GM12878 (cell line): Measurements from ENCODE around the gene COL4A1. TPM values are rescaled to one million over a fixed set of nuclear protein-coding genes. Genes with fewer than 3 reads are reported as not detected.

Experiments used
- ATAC-seq: fragments of 200-7000 bp; cut with Tn5 transposase; 3 replicates; pipeline ENCODE4 v1.9.1; 2020; ENCODE audit warnings: mild to moderate bottlenecking, moderate library complexity
- BruUV-seq: library from RNA; stranded (reverse); fragments of 400-500 nt; replicated peaks from 2 replicates; lab custom pipeline; 2021; lab: Mats Ljungman, UMichigan
- CTCF ChIA-PET: fragments of 300-600 bp; sonication (Branson Sonifier 250); formaldehyde crosslinking; extraction: SDS; loops from one replicate; lab custom pipeline; 2021; ENCODE audit warnings: inconsistent platforms; lab: Yijun Ruan, JAX
- POLR2A ChIA-PET: fragments of 350-600 bp; formaldehyde crosslinking; extraction: SDS; loops from one replicate; lab custom pipeline; 2021; ENCODE audit warnings: inconsistent platforms; lab: Charles Lee
- RAD21 ChIA-PET: fragments of 300-600 bp; sonication (Branson Sonifier 250); formaldehyde crosslinking; loops from one replicate; lab custom pipeline; 2023; ENCODE audit warnings: antibody characterized with exemption; ENCODE audit not compliant: unreplicated experiment; lab: Charles Lee
- SMC1A ChIA-PET: fragments of 300-600 bp; sonication (Branson Sonifier 250); formaldehyde crosslinking; loops from one replicate; lab custom pipeline; 2023; ENCODE audit not compliant: unreplicated experiment, uncharacterized antibody; lab: Charles Lee
- DNase-seq: peaks from one replicate; pipeline ENCODE4 v3.0.0-alpha.2; 2011; ENCODE audit warnings: low read depth, low spot score
- FAIRE-seq: peaks from 3 replicates; lab custom pipeline; 2011; peaks lifted over from hg19 to GRCh38; lab: Jason Lieb, UNC
- H2AFZ ChIP-seq: 2 replicates; pipeline ENCODE4 v1.6.0; 2011; ENCODE audit warnings: low read depth, low read length, control low read depth; ENCODE audit not compliant: control insufficient read depth
- H3K27ac ChIP-seq: 2 replicates; pipeline ENCODE4 v1.5.1; 2011; ENCODE audit warnings: control low read depth; ENCODE audit not compliant: control insufficient read depth, insufficient read depth
- H3K27me3 ChIP-seq, 2 experiments: replicated peaks in 1 of 2; 2 replicates each; pipeline versions ENCODE4 v1.6.0 to v1.6.1; 2011; ENCODE audit warnings: low read length in 1 of 2; ENCODE audit not compliant: control insufficient read depth in 2 of 2, insufficient read depth in 2 of 2
- H3K36me3 ChIP-seq, 2 experiments: 2 replicates each; pipeline ENCODE4 v1.5.1; 2011; ENCODE audit warnings: low read length in 1 of 2; ENCODE audit not compliant: control insufficient read depth in 2 of 2, insufficient read depth in 2 of 2
- H3K4me1 ChIP-seq: 2 replicates; pipeline ENCODE4 v1.6.1; 2011; ENCODE audit warnings: mild to moderate bottlenecking, low read length, moderate library complexity, mixed read lengths; ENCODE audit not compliant: control insufficient read depth, insufficient read depth
- H3K4me2 ChIP-seq: 2 replicates; pipeline ENCODE4 v1.6.0; 2011; ENCODE audit warnings: control low read depth; ENCODE audit not compliant: control insufficient read depth, insufficient read depth
- H3K4me3 ChIP-seq: fragments of 200-600 bp; sonication (generic); 2 replicates; pipeline ENCODE4 v1.5.1; 2016
- H3K79me2 ChIP-seq: 2 replicates; pipeline ENCODE4 v1.6.0; 2011; ENCODE audit warnings: low read length; ENCODE audit not compliant: control insufficient read depth, insufficient read depth
- H3K9ac ChIP-seq: 2 replicates; pipeline ENCODE4 v1.8.0; 2011; ENCODE audit warnings: low read length, control low read depth, mixed read lengths; ENCODE audit not compliant: control insufficient read depth, insufficient read depth
- H3K9me3 ChIP-seq: replicated peaks from 3 replicates; pipeline ENCODE4 v1.5.1; 2011; ENCODE audit warnings: mild to moderate bottlenecking, low read length; ENCODE audit not compliant: control insufficient read depth, insufficient read depth
- H4K20me1 ChIP-seq: 2 replicates; pipeline ENCODE4 v1.6.0; 2011; ENCODE audit not compliant: control insufficient read depth, insufficient read depth
- CBX3 ChIP-seq: fragments of 200-600 bp; sonication (generic); IDR thresholded peaks from 2 replicates; pipeline ENCODE4 v1.6.1; 2016; ENCODE audit warnings: low read depth, borderline replicate concordance
- CTCF ChIP-seq, 3 experiments: IDR thresholded peaks in 2 of 3; conservative IDR thresholded peaks in 1 of 3; 2 replicates each; pipeline ENCODE4 v1.5.1; 2011; ENCODE audit warnings: low read depth in 3 of 3, low read length in 3 of 3, mild to moderate bottlenecking in 3 of 3, control low read depth in 2 of 3, moderate library complexity in 2 of 3, inconsistent platforms in 1 of 3, mixed read lengths in 1 of 3; ENCODE audit not compliant: control insufficient read depth in 2 of 3, insufficient read depth in 1 of 3; ENCODE audit errors: extremely low read depth in 1 of 3
- ETV6 ChIP-seq, 2 experiments: fragments of 450-650 bp in 1 of 2; IDR thresholded peaks in 1 of 2; conservative IDR thresholded peaks in 1 of 2; 2 replicates each; pipeline ENCODE4 v1.6.1; 2014; ENCODE audit warnings: antibody characterized with exemption in 1 of 2, borderline replicate concordance in 1 of 2, low read depth in 1 of 2, mild to moderate bottlenecking in 1 of 2, moderate library complexity in 1 of 2
- NR2C1 ChIP-seq: fragments of 450-650 bp; IDR thresholded peaks from 2 replicates; pipeline ENCODE4 v1.6.1; 2017; ENCODE audit warnings: antibody characterized with exemption, mild to moderate bottlenecking, moderate library complexity
- RAD51 ChIP-seq: fragments of 450-650 bp; IDR thresholded peaks from 2 replicates; pipeline ENCODE4 v1.6.1; 2016; ENCODE audit warnings: moderate library complexity, mild to moderate bottlenecking, inconsistent platforms
- RBBP5 ChIP-seq: fragments of 200-600 bp; sonication (generic); conservative IDR thresholded peaks from 2 replicates; pipeline ENCODE4 v1.6.1; 2016
- SMARCA5 ChIP-seq: fragments of 450-650 bp; IDR thresholded peaks from 2 replicates; pipeline ENCODE4 v1.6.1; 2017; ENCODE audit warnings: mild to moderate bottlenecking
- SREBF2 ChIP-seq: IDR thresholded peaks from 2 replicates; pipeline ENCODE4 v1.6.1; 2012; ENCODE audit warnings: mild to moderate bottlenecking, low read length
- WRNIP1 ChIP-seq: IDR thresholded peaks from 2 replicates; pipeline ENCODE4 v1.6.1; 2011; ENCODE audit warnings: low read depth, low read length, improper control_type of control experiment, borderline replicate concordance
- ZBTB4 ChIP-seq: fragments of 450-650 bp; formaldehyde crosslinking; IDR thresholded peaks from 2 replicates; pipeline ENCODE4 v1.4.0; 2022; ENCODE audit warnings: mild to moderate bottlenecking, moderate library complexity
- WGBS: methylation state at CpG from one replicate; pipeline ENCODE4 v1.1.6; 2016; ENCODE audit warnings: low lambda C conversion rate; ENCODE audit not compliant: insufficient replicate concordance, insufficient coverage; ENCODE audit errors: missing lambda C conversion rate; 5-methylcytosine and 5-hydroxymethylcytosine counted together
- in situ Hi-C: fragments of 300-500 bp; cut with MboI; formaldehyde crosslinking; loops from 9 replicates; pipeline ENCODE4 v1.14.3; 2018; ENCODE audit warnings: mixed read lengths
- intact Hi-C: fragments of 100-400 bp; cut with micrococcal nuclease; formaldehyde crosslinking; loops from one replicate; pipeline ENCODE4 v1.14.2; 2022; ENCODE audit not compliant: unreplicated experiment
- polyA plus RNA-seq, 11 experiments: library from polyadenylated mRNA; depleted of rRNA in 4 of 11; unstranded in 6 of 11; stranded (reverse) in 5 of 11; fragments of >200 nt; fragmentation: Nextera tagmentation in 4 of 11; fragmentation: Illumina TruSeq in 1 of 11; extraction: Ambion mirVana in 4 of 11; extraction: Trizol in 1 of 11; gene quantifications; 1 replicate in 1 of 11; 2 replicates in 10 of 11; pipeline versions ENCODE4 v1.2.1 to v1.2.3, GENCODE V29; 2011 to 2016; ENCODE audit warnings: inconsistent platforms in 2 of 11, missing spikeins in 2 of 11, low read depth in 1 of 11
- total RNA-seq, 4 experiments: library from RNA; depleted of rRNA in 3 of 4; stranded (reverse); fragments of >200 nt in 3 of 4; fragmentation: Illumina TruSeq in 1 of 4; extraction: Trizol in 1 of 4; gene quantifications; 2 replicates each; pipeline versions ENCODE4 v1.2.1 to v1.2.3, GENCODE V29; 2013 to 2021

Gene COL4A1
- total and polyA plus RNA-seq, 10 of the 15 experiments (the other 5 are each of a cell fraction or from before 2014, with no cell fraction given) = 0.07 to 0.31 (median 0.13) TPM; not detected in 6

- TF ChIP-seq SREBF2 (no peak), NR2C1 (no peak)
- POLR2A ChIA-PET = interaction anchor here (0.6 kb wide), 1 partner anchor 525 kb away, joined by 4 read pairs; no protein-coding TSS in a partner anchor
- CTCF ChIA-PET = no interaction called here
These were observed 95.9 kb downstream of the COL4A1 start for GRCh38 chr13:110211046-110211445.

GRCh38 chr13:110210604-110210985, 96.4 kb downstream of the COL4A1 start:
- in situ Hi-C loops (no loop called here), intact Hi-C loops (no loop called here)
- H3K4me1 ChIP-seq = no peaks in the 10 kb centered on the region
- H3K27ac ChIP-seq = no peak overlapping the region
- POLR2A ChIA-PET = interaction anchor here (0.6 kb wide), 1 partner anchor 526 kb away, joined by 4 read pairs; no protein-coding TSS in a partner anchor
- 70% methylated on average over 3 of the region's 3 CpGs for WGBS
- RAD21 ChIA-PET = no interaction called here
- no peaks in the 10 kb centered on the region for H3K9me3 ChIP-seq
- no peaks in the 10 kb centered on the region for H3K79me2 ChIP-seq
- H3K4me3 ChIP-seq = no peak overlapping the region
- no peaks in the 10 kb centered on the region for H4K20me1 ChIP-seq
- H3K27me3 ChIP-seq = peaks cover 0 to 5% of the 10 kb centered on the region in 2 experiments; a peak in 2 of 4 replicates
- no peak for ATAC-seq
- SMC1A ChIA-PET = no interaction called here
- CTCF ChIA-PET = no interaction called here
- no peak for FAIRE-seq
- no peak for DNase-seq
- no TSS peak for BruUV-seq
- H2AFZ ChIP-seq = no peak overlapping the region
- no peak overlapping the region for H3K4me2 ChIP-seq
- no peak overlapping the region for H3K9ac ChIP-seq
- no peaks in the 10 kb centered on the region for H3K36me3 ChIP-seq
- TF ChIP-seq CTCF (IDR thresholded peaks at IDR 0.05 in 2 of 3, conservative IDR thresholded peaks at IDR 0.05 in 1 of 3; ENCODE audit: control insufficient read depth in 2 of 3, extremely low read depth in 1 of 3, insufficient read depth in 1 of 3, low read depth in 3 of 3, low read length in 3 of 3) (no peak), NR2C1 (no peak), CBX3 (no peak), WRNIP1 (no peak), SMARCA5 (no peak), ETV6 (conservative IDR thresholded peaks at IDR 0.05 in 1 of 2, IDR thresholded peaks at IDR 0.05 in 1 of 2; ENCODE audit: borderline replicate concordance in 1 of 2, low read depth in 1 of 2) (no peak), RBBP5 (no peak), ZBTB4 (no peak), RAD51 (no peak)

More at GRCh38 chr13:110211046-110211445, 95.9 kb downstream of the COL4A1 start:
- Histone ChIP-seq H3K27me3 (peaks cover 0 to 5% of the 10 kb centered on the region in 2 experiments; a peak in 2 of 4 replicates), H3K36me3 (no peaks in the 10 kb centered on the region), H3K79me2 (no peaks in the 10 kb centered on the region), H3K4me1 (no peaks in the 10 kb centered on the region), H2AFZ (no peak overlapping the region), H3K4me3 (no peak overlapping the region), H4K20me1 (no peaks in the 10 kb centered on the region), H3K4me2 (no peak overlapping the region), H3K9ac (no peak overlapping the region), H3K9me3 (no peaks in the 10 kb centered on the region), H3K27ac (no peak overlapping the region)
- no peak for DNase-seq
- in situ Hi-C loops (no loop called here), intact Hi-C loops (no loop called here)
- BruUV-seq = no TSS peak
- FAIRE-seq = no peak
- no peak for ATAC-seq
- WGBS = 35% methylated on average over 10 of the region's 10 CpGs
- RAD21 ChIA-PET = no interaction called here
- SMC1A ChIA-PET = no interaction called here
